H1 (cell line): Measurements from ENCODE around the gene PTK6. TPM values are rescaled to one million over a fixed set of nuclear protein-coding genes. Genes with fewer than 3 reads are reported as not detected.

Experiments
- CHD1 ChIP-seq: IDR thresholded peaks from 2 replicates; pipeline ENCODE4 v1.6.1; 2012; ENCODE audit warnings: low read depth, low read length, improper control_type of control experiment
- CHD2 ChIP-seq: IDR thresholded peaks from 2 replicates; pipeline ENCODE4 v1.6.1; 2012; ENCODE audit warnings: low read length, improper control_type of control experiment
- CTBP2 ChIP-seq: IDR thresholded peaks from 2 replicates; pipeline ENCODE4 v1.7.0; 2011; ENCODE audit warnings: borderline replicate concordance, mild to moderate bottlenecking, moderate library complexity, mixed read lengths, low read length; ENCODE audit not compliant: insufficient read depth, insufficient read length
- KDM4A ChIP-seq: IDR thresholded peaks from one replicate; pipeline ENCODE4 v1.7.1; 2012; ENCODE audit warnings: low read depth, mild to moderate bottlenecking, moderate library complexity, low read length, inconsistent platforms; ENCODE audit not compliant: severe bottlenecking
- NRF1 ChIP-seq: IDR thresholded peaks from 2 replicates; pipeline ENCODE4 v1.6.1; 2011; ENCODE audit warnings: mild to moderate bottlenecking, low read depth, low read length, improper control_type of control experiment
- SP1 ChIP-seq: IDR thresholded peaks from 2 replicates; pipeline ENCODE4 v1.6.1; 2011; ENCODE audit warnings: low read depth, low read length
- TAF1 ChIP-seq: IDR thresholded peaks from 2 replicates; pipeline ENCODE4 v1.6.1; 2011; ENCODE audit warnings: mild to moderate bottlenecking, low read depth, low read length
- polyA plus RNA-seq, 7 experiments: library from polyadenylated mRNA; depleted of rRNA in 3 of 7; stranded (reverse) in 5 of 7; unstranded in 2 of 7; fragments of >200 nt in 5 of 7; fragments of 200-250 nt in 2 of 7; gene quantifications; 1 replicate in 5 of 7; 2 replicates in 1 of 7; 4 replicates in 1 of 7; pipeline versions ENCODE4 v1.2.1 to v1.2.3, GENCODE V29; 2011 to 2013; ENCODE audit warnings: missing spikeins in 2 of 7, mixed read lengths in 2 of 7
- total RNA-seq: library from RNA; stranded (reverse); fragmentation: NEBNext Ultra II Directional; extraction: Animal tissue kit (Norgen Biotek cat#: 25700); gene quantifications from 2 replicates; pipeline ENCODE4 v1.2.1, GENCODE V29; 2021

PTK6 gene
- total and polyA plus RNA-seq, 2 of the 8 experiments (the other 6 are each of a cell fraction or from before 2014, with no cell fraction given) = 0.12 to 0.19 TPM

DNA sequence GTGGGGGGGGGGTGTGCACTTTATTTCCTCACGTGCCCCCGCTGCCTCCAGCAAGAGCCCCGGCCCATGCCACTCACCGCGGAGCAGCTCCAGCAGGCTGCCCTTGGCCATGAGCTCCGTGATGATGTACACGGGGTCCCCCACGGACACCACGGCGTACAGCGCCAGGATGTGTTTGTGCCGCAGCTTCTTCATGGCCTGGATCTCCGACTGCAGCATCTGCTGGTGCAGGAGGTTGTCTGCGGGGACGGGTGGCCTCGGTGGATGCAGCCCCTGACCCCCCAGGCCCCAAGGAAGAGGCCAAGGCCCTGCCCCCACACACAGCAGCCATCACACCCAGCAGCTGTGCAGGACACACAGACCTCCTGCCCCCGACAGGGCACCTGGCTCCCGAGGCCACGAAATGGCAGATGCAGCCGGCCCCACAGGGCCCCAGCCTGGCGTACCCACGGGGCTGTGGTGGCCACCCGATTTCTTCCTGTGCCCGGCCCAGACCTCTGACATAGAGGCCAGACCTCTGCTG, 4.7 kb downstream of the PTK6 start (continued):
- TF ChIP-seq NRF1 (no peak), KDM4A (no peak), CTBP2 (no peak), CHD2 (no peak), SP1 (no peak), CHD1 (no peak), TAF1 (no peak)
- TF ChIP-seq, all 59 proteins: peak for 0
